Measurements from ENCODE around the gene PACS1. TPM values are rescaled to one million over a fixed set of nuclear protein-coding genes. Genes with fewer than 3 reads are reported as not detected.

PACS1 gene
- total RNA-seq, 3 donors from 2014 or later: 37.9 to 40.6 (median 38.6) TPM

- no peaks in the 10 kb centered on the region for H3K9me3 ChIP-seq
- H3K36me3 ChIP-seq: no peaks in the 10 kb centered on the region
- H3K27ac ChIP-seq: no peak overlapping the region
- H3K4me3 ChIP-seq: no peak overlapping the region
- no peaks in the 10 kb centered on the region for H3K4me1 ChIP-seq
- DNase-seq (ENCODE audit: low spot score in 2 of 2): no peak
- H3K27me3 ChIP-seq: no peaks in the 10 kb centered on the region
- intact Hi-C loops (cut with DNase I; ENCODE audit: low total_unique reads): no loop called here
- TF ChIP-seq POLR2A (IDR thresholded peaks at IDR 0.05) (no peak), CTCF (IDR thresholded peaks at IDR 0.05) (no peak), POLR2AphosphoS5 (IDR thresholded peaks at IDR 0.05) (no peak)
These were observed 170.1 kb downstream of the PACS1 start for GRCh38 chr11:66239998-66240780.

DNA sequence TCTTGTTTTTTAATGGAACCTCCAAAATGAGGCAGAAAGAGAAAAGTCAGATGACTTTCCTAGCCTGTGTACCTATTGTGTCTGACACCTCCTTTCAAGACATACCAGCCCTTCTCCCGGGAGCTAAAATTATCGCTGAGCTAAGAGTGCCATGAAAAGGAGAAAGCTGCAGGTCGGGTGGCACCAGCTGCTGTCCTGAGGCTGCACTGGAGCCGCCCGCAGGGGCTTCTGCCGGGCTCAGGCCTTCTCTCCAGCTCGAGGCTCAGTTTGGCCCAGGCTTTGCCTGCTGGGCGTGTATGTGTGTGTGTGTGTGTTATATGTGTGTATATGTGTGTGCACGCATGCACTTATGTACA lies 170.7 kb downstream of the PACS1 start:
- H3K27ac ChIP-seq: no peak overlapping the region
- no peaks in the 10 kb centered on the region for H3K4me1 ChIP-seq
- no peak overlapping the region for H3K4me3 ChIP-seq
- intact Hi-C loops (cut with DNase I; ENCODE audit: low total_unique reads): no loop called here
- DNase-seq (ENCODE audit: low spot score in 2 of 2): no peak
- no peaks in the 10 kb centered on the region for H3K9me3 ChIP-seq
- no peaks in the 10 kb centered on the region for H3K27me3 ChIP-seq
- TF ChIP-seq CTCF (IDR thresholded peaks at IDR 0.05) (no peak), POLR2AphosphoS5 (IDR thresholded peaks at IDR 0.05) (no peak), POLR2A (IDR thresholded peaks at IDR 0.05) (no peak)
- H3K36me3 ChIP-seq: no peaks in the 10 kb centered on the region

DNA sequence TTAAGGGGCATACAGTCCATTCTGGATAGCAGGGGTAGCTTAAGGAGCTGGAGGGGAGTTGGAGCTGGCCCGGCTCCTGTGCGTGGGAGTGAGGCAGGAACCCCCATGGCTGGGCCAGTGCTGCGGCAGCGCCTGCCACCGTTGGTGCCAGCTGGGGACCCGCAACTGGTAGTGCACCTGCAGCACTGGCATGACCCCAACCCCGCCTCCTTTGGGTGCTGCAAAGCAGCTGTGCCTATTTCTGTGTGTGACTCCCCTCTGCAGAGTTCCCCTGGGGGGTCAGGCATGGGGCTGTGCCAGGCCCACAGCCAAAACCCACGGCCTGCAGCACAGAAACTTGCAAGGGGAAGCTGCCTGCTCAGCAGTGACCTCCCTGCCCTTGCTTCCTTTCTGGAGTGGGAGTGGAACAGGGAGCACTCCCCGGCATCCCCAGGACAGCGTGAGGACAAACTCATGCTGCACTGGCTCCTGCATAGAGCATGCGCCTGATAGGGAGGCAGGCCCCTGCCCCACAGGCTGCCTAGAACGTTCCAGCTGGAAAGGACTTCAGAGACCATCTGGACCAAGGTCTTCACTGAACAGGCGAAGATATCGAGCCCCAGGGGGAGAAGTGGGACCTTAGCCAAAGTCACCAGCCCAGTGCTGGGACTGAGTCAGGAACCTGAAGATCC lies 172.2 kb downstream of the PACS1 start:
- DNase-seq (ENCODE audit: low spot score in 2 of 2): no peak
- H3K4me3 ChIP-seq: no peak overlapping the region
- H3K27me3 ChIP-seq: no peaks in the 10 kb centered on the region
- no peaks in the 10 kb centered on the region for H3K4me1 ChIP-seq
- intact Hi-C loops (cut with DNase I; ENCODE audit: low total_unique reads): no loop called here
- H3K27ac ChIP-seq: no peak overlapping the region
- no peaks in the 10 kb centered on the region for H3K36me3 ChIP-seq
- no peaks in the 10 kb centered on the region for H3K9me3 ChIP-seq
- TF ChIP-seq POLR2A (IDR thresholded peaks at IDR 0.05) (no peak), CTCF (IDR thresholded peaks at IDR 0.05) (no peak), POLR2AphosphoS5 (IDR thresholded peaks at IDR 0.05) (no peak)

DNA sequence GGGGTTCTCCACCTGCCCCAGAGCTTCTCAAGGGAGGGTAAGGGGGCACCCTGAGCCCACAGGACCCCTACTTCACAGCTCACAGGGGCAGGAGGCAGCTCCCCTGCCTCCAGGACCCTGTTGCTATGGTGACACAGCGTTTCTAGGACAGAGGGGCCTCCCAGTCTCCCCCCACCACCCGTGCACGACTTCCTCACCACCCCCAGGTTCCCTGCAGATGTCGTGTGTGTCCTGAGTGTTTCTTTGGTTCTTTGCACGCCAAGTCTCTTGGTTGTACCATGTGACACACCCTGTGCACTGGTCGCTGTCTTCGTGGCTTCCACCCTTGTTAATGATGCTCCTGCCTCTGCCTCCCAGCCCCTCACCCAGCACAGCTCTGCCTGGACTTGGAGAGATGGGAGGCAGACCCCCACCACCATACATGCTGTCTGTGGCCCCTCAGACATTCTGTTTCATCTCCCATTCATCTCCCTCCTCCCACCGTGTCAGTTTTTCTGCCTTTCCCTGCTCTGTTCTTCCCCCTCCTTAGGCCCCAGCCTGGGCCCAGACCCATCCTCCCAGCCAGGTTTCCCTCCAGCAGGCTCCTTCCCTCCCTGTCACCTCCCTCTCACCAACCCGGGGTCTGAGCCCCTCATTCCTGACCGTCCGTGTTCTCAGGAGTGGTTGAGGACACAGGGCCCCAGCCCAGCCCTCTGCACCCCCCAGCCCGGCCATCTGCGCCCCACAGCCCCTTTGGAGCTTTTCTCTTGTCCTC lies 173.9 kb downstream of the PACS1 start:
- Histone ChIP-seq H3K27me3 (no peaks in the 10 kb centered on the region), H3K27ac (no peak overlapping the region), H3K4me1 (no peaks in the 10 kb centered on the region), H3K36me3 (no peaks in the 10 kb centered on the region), H3K4me3 (no peak overlapping the region), H3K9me3 (no peaks in the 10 kb centered on the region)
- no peak for DNase-seq (ENCODE audit: low spot score in 2 of 2)
- intact Hi-C loops (cut with DNase I; ENCODE audit: low total_unique reads): no loop called here
- TF ChIP-seq POLR2A (IDR thresholded peaks at IDR 0.05) (no peak), POLR2AphosphoS5 (IDR thresholded peaks at IDR 0.05) (no peak), CTCF (IDR thresholded peaks at IDR 0.05) (no peak)

- intact Hi-C loops (cut with DNase I; ENCODE audit: low total_unique reads): no loop called here
- no peaks in the 10 kb centered on the region for H3K36me3 ChIP-seq
- no peak for DNase-seq (ENCODE audit: low spot score in 2 of 2)
- TF ChIP-seq CTCF (IDR thresholded peaks at IDR 0.05): no peak
- no peaks in the 10 kb centered on the region for H3K27me3 ChIP-seq
- H3K4me1 ChIP-seq: no peaks in the 10 kb centered on the region
- H3K27ac ChIP-seq: no peak overlapping the region
- no peaks in the 10 kb centered on the region for H3K9me3 ChIP-seq
- no peak overlapping the region for H3K4me3 ChIP-seq
These were observed 177.2 kb downstream of the PACS1 start for GRCh38 chr11:66247295-66247694.

Data from breast epithelium (tissue), 4 donors.